ENCODE measurements around the gene FOXN3.
"Not testable (repeated sequence)": the region's sequence is repeated elsewhere in the genome, so short reads cannot be mapped to it uniquely, and the experiment has no call there.

Gene FOXN3

DNA sequence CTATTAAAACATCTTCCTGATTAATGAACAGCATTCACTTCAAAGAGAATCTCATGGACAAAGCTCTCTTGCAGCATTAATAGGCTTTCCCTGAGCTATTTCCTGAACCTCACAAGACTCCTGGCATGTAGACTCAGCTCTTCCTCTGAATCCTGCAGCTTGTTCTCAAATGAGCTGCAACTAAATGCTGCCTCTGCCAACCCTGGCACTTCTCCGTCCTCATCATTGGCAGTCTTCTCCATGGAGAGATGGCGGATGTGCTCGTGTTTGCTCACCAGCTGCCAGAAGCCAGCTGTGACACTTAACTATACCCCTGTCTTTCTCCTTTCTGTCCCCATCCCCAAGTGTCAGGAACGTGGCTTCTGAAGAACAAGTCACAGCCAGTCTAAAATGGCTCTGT, 232.1 kb downstream of the FOXN3 start:
- no peak for DNase-seq

DNA sequence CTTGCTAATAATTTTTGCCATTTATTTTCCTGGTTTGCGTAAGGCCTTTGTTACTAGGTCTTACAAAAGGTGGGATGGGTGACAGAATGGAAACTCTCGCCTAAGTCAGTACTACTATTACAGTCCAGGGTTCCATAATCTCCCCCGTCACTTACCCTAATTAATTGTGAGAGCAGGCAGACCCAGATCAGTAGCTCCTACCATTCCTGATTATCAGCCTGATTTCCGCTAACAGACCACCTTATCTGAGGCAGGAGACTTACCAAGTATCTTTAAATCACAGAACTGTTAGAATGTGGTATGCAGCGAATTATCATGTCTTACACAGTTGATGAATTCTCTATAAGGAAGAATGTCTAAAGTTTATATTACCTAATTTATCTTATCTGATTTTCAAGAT, 234.7 kb downstream of the FOXN3 start:
- no peak for DNase-seq

- DNase-seq: no peak
Measured at GRCh38 chr14:89180546-89180945, 236.5 kb downstream of the FOXN3 start.

DNA sequence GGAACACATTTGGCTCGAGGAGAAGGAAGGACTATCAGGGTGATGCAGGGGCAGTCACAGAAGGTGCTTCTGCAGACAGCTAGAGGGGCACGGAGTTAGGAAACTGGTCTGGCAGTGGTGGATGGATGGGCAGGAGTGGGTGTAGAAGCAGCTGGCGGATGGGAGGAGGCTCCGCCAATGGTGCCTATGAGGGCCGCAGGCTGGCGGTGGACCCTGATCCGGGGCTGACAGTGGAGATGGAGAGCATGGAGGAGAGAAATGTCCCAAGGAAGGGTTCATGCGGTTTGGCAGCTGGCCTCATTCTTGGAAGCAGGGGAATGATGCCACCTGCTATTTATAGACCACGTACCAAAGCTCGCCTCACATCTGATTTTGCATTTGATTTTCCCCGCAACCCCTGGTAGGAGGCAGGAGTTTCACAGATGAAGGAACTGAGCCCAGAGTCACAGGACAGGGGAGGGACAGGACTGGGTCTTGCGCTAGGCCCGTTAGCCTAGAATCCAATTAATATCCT, 237.1 kb downstream of the FOXN3 start:
- no peak for DNase-seq

DNA sequence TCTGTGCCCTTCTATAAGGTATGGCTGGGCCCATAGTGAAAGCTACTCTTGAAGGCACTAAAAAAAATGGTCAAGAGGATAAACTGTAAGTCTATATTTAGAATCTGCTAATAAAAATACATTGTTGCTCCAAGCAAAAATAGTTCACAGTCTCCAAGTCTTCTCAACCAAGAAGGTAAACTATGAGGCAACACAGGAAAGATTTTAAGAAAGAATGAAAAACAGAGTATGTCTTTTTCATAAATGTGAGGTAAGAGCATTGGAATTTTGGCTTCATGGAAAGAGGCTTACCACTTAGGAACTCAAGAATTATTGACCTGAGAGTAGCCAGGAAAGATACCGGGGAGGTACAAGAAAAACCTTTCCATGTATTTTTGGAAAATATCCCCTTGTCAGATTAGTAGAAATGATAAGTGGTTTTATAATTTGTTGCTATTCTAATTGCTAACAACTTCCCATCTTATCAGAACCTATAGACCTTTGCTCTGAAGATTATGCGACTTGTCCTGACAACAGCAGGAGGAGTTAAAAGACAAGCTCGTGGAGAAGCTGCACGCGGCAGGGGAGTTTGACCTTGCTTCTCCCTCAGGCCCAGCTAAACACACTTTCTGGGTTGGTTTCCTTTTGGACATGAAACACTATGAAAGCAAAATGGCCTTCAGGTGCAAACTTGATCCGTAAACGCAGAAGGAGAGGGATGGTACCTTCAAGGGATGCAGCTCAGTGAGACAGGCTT, 238.1 kb downstream of the FOXN3 start:
- DNase-seq: no peak

- DNase-seq: no peak
Measured at GRCh38 chr14:89178376-89178775, 238.7 kb downstream of the FOXN3 start.

GRCh38 chr14:89175881-89176799, 240.9 kb downstream of the FOXN3 start:
- no peak for DNase-seq

- DNase-seq: no peak
Measured at GRCh38 chr14:89171628-89172027, 245.4 kb downstream of the FOXN3 start.

GRCh38 chr14:89171168-89171567, 245.9 kb downstream of the FOXN3 start:
- DNase-seq: no peak

DNA sequence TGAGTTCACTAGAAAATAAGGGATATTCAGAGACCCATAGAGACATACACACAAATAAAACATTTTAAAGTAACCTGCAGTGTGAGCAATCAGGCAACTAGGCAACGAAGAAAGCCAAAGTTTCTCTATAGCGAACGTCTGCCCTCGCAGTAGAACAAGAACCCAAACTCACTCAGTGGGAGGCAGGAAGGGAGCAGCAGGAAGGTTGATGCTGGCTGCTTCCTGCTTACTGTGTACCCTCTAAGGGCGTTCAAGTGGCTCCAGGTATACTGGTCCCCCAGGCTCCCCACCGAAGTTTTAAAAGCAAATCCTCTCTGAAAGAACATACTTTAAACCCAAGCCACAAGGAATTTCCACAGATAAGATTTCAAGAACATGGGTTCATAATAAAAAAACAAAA, 249.3 kb downstream of the FOXN3 start:
- no peak for DNase-seq

DNA sequence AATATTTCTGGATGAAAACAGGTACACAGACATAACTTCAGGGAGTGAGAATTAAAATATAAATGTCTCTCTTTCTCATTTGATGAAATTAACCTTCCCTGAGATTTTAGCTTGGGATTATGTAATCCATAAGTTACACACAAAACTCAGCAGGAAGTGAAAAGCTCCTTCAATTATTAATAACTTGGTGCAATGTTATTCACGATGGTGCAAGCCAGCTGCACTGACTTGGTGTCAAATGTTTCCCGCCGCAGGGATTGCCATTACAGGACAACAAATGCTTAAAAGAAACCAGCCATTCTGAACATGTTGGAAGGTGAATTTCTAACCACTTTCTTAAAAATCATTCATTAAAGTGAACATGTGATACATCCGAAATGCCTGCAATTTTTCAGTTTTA, 250.4 kb downstream of the FOXN3 start:
- no peak for DNase-seq

DNA sequence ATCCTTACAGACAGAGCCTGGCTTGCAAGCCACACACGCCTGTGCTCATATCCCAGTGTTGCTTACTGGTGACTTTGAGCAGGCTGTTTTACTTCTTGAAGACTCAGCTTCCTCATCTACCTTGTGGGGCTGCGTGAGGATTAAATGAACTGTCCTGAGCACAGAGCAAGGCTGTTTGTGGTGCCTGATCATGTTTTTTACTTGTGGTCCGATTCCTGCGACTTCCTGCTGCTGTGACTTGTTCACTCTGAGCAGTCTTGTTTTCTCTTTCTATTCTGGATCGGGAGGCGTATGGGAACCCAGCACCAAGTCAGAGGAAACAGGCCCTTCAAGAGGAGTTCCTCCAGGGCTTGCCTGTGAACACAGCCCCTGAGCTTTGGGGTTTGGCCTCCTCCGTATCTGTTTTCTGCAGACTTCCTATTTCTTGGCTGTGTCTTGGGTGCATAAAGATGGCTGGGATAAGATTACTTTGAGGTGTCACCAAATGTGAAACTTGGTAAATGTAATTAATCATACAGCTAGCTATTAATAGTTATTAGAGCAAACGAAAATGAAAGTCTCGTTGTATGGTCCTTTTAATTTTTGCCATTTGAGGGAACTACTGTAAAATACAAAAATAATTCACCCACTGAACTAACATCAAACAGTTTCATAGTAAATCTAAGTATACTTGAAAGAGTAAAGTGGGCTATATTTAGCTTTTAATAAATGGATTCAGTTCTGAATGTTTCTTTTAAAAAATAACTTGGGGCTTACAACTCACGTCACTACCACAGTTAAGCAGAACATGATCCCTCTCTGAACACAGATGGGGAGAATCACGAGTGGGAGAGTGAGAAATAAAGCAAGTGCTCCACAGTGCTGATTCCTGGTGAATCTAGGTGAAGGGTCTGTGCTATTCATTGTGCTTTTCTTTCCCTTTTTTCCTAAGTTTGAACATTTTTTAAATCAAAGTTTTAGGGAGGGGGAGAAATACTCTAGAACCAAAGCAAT, 251.5 kb downstream of the FOXN3 start:
- DNase-seq: no peak

- DNase-seq: no peak
Measured at GRCh38 chr14:89164168-89165073, 252.6 kb downstream of the FOXN3 start.

- DNase-seq: no peak
Measured at GRCh38 chr14:89163031-89163636, 253.9 kb downstream of the FOXN3 start.

GRCh38 chr14:89162586-89162985, 254.4 kb downstream of the FOXN3 start:
- DNase-seq: no peak

DNA sequence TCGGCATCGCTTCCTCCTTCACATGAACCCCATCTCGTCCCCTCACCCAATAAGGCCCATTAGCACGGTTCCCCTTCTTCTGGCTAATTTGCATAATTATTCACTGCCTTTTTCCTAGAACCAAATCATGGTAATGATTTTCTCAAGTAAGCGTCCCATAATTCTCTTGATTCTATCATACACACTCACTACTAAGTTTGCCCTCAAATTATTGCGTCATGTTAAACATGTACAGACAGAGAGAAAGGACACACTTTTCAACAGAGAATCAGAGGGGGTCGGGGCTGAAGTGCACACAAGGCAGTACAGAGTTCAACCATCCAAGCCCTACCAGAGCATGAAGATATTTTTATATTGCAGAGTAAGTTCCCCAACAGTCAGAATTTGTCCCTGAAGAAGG, 256.6 kb downstream of the FOXN3 start:
- no peak for DNase-seq

- DNase-seq: no peak
Measured at GRCh38 chr14:89158701-89159100, 258.3 kb downstream of the FOXN3 start.

- not testable (repeated sequence) for DNase-seq
Measured at GRCh38 chr14:89158104-89158503, 258.9 kb downstream of the FOXN3 start.

DNA sequence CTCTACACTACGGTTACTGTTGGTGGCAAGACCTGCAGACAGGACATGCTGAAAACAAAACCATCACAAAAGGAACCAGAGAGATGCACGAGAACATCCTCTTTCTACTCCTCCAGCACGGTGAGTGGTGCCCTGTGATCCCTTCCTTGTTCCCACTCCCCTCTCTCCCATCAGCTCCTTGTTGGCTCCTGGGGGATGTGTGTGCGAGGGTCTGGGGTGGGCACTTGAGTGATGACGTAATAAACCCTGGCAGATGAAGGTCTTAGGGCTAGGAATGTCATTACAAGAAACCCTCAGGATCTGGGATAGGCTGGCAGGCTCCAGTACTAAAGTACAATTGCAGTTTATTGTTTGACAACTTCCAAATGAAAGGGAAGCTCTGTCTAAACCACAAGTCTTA, 261.5 kb downstream of the FOXN3 start:
- DNase-seq: no peak

DNA sequence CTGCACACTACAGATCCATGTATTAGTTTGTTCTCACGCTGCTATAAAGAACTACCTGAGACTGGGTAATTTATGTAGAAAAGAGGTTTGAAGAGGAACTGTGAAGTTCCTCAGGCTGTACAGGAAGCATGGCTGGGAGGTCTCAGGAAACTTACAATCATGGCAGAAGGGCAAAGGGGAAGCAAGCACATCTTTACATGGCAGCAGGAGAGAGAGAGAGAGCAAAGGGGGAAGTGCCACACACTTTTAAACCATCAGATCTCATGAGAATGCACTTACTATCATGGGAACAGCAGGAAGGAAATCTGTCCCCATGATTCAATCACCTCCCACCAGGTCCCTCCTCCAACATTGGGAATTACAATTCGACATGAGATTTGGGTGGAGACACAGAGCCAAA, 265.3 kb downstream of the FOXN3 start:
- DNase-seq: not testable (repeated sequence)

GRCh38 chr14:89146274-89146673, 270.8 kb downstream of the FOXN3 start:
- no peak for DNase-seq

Data from NCI-H2081 treated with DMSO at 0.1 percent for 48 hours (cell line).